B cell (primary cell): ENCODE data around the gene TGOLN2.

Experiments
- CTCF ChIP-seq: fragments of 200-600 bp; IDR thresholded peaks from one replicate; pipeline ENCODE4 v1.8.0; 2022; ENCODE audit warnings: antibody characterized with exemption, mild to moderate bottlenecking
- EZH2 ChIP-seq: IDR thresholded peaks from 2 replicates; pipeline ENCODE4 v1.6.1; 2012; ENCODE audit warnings: borderline replicate concordance, low read depth, mild to moderate bottlenecking, moderate library complexity, low read length; ENCODE audit not compliant: insufficient read depth, poor library complexity, severe bottlenecking

- no peak for TF ChIP-seq CTCF
- TF ChIP-seq EZH2 = no peak
Observed at GRCh38 chr2:85286918-85287317, 40.9 kb downstream of the TGOLN2 start.
